Endodermal cell (in vitro differentiated cells): ENCODE measurements around the gene CLDN19. TPM values are rescaled to one million over a fixed set of nuclear protein-coding genes. Genes with fewer than 3 reads are reported as not detected.
A peak's percentile ranks its signal among the peaks of the same experiment; 100 is the strongest.

Experiments used
- DNase-seq: peaks from one replicate; pipeline ENCODE4 v3.0.0-alpha.2; 2017
- H3K27ac ChIP-seq: 2 replicates; pipeline ENCODE4 v1.5.1; 2013; ENCODE audit warnings: mild to moderate bottlenecking, low read depth, low read length, moderate library complexity
- H3K27me3 ChIP-seq: 2 replicates; pipeline ENCODE4 v1.6.1; 2013; ENCODE audit warnings: mild to moderate bottlenecking, low read length, moderate library complexity; ENCODE audit not compliant: insufficient read depth, control insufficient read depth, poor library complexity, severe bottlenecking
- H3K36me3 ChIP-seq: 2 replicates; pipeline ENCODE4 v1.7.0; 2013; ENCODE audit warnings: mild to moderate bottlenecking, low read length, moderate library complexity; ENCODE audit not compliant: control insufficient read depth, insufficient read depth
- H3K4me1 ChIP-seq: one replicate; pipeline ENCODE4 v1.7.0; 2013; ENCODE audit warnings: low read length; ENCODE audit not compliant: control insufficient read depth, insufficient read depth
- H3K4me3 ChIP-seq: 2 replicates; pipeline ENCODE4 v1.5.1; 2013; ENCODE audit warnings: mild to moderate bottlenecking, low read length, moderate library complexity
- H3K9ac ChIP-seq: 2 replicates; pipeline ENCODE4 v1.6.1; 2013; ENCODE audit warnings: mild to moderate bottlenecking, low read length, moderate library complexity; ENCODE audit not compliant: poor library complexity, severe bottlenecking; ENCODE audit errors: extremely low read depth
- H3K9me3 ChIP-seq: 2 replicates; pipeline ENCODE4 v1.6.1; 2013; ENCODE audit warnings: mild to moderate bottlenecking, low read length, moderate library complexity; ENCODE audit not compliant: control insufficient read depth
- H3K27ac Mint-ChIP-seq: 2 replicates; pipeline ENCODE4 v1.8.0; 2020; ENCODE audit warnings: mixed read lengths
- H3K27me3 Mint-ChIP-seq: 2 replicates; pipeline ENCODE4 v1.8.0; 2021; ENCODE audit warnings: mild to moderate bottlenecking, mixed read lengths; ENCODE audit not compliant: insufficient read depth
- H3K36me3 Mint-ChIP-seq: 2 replicates; pipeline ENCODE4 v1.8.0; 2020; ENCODE audit warnings: low read depth, mixed read lengths
- H3K4me1 Mint-ChIP-seq: 2 replicates; pipeline ENCODE4 v1.8.0; 2020; ENCODE audit warnings: mixed read lengths
- H3K4me3 Mint-ChIP-seq: 2 replicates; pipeline ENCODE4 v1.8.0; 2020; ENCODE audit warnings: mild to moderate bottlenecking, moderate library complexity, mixed read lengths
- H3K9me3 Mint-ChIP-seq: 2 replicates; pipeline ENCODE4 v1.8.0; 2020; ENCODE audit warnings: mild to moderate bottlenecking, mixed read lengths
- CTCF ChIP-seq: fragments of 200-600 bp; sonication (generic); conservative IDR thresholded peaks from 2 replicates; pipeline ENCODE4 v1.5.0; 2021; ENCODE audit warnings: antibody characterized with exemption, mild to moderate bottlenecking
- WGBS, 2 experiments: methylation state at CpG; one replicate each; pipeline versions ENCODE4 v1.1.5 to v1.1.7; 2013; ENCODE audit warnings: missing lambda C conversion rate in 2 of 2, mixed read lengths in 1 of 2; ENCODE audit not compliant: insufficient coverage in 1 of 2, insufficient read length in 1 of 2; 5-methylcytosine and 5-hydroxymethylcytosine counted together
- total RNA-seq, 2 donors: library from RNA; stranded (reverse); fragmentation: NEBNext Ultra II Directional in 1 of 2; extraction: Animal tissue kit (Norgen Biotek cat#: 25700) in 1 of 2; gene quantifications; 2 replicates in 1 of 2; 3 replicates in 1 of 2; pipeline ENCODE4 v1.2.1, GENCODE V29; 2021

CLDN19 gene
- total RNA-seq, 2 donors from 2014 or later = 31.6 to 32.6 TPM

DNA sequence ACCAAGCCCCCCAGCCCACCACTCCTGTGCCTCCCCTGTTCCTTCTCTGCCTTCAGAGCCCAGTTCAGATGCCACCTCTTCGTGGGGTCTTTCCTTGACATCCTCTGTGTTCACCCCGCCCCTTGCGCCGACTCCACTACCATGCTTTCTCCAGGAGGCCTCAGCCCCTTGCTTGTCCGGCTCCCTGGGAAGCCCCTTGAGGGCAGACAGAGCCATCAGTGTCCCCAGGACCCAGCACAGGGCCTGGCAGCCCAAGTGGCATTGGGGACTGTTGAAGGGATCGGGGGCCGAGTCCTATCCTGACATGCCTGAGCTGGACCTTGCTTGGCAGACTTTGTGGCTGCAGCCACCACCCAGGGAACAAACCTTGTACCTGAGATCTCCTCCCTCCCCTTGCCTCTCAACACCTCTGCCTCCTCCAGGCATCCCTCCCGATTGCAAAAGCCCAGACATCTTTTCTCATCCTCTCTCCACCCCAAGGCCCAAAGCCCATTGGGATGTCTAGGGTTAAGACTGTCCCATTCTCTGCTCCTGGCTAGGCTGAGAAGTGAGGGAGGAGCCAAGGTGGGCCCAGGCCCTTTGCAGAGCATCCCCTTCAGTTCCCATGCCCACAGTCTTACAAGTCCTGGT lies 3.4 kb downstream of the CLDN19 start:
- Histone ChIP-seq H3K27ac (no peak overlapping the region), H3K27me3 (no peaks in the 10 kb centered on the region), H3K9ac (no peak overlapping the region), H3K4me1 (peaks cover 6% of the 10 kb centered on the region), H3K36me3 (no peaks in the 10 kb centered on the region), H3K9me3 (no peaks in the 10 kb centered on the region), H3K4me3 (no peak overlapping the region)
- H3K36me3 Mint-ChIP-seq = peaks cover 6% of the 10 kb centered on the region
- no peak overlapping the region for H3K4me3 Mint-ChIP-seq
- peak; percentile 38 for DNase-seq
- no peaks in the 10 kb centered on the region for H3K9me3 Mint-ChIP-seq
- H3K27ac Mint-ChIP-seq = peak overlapping the region; percentile 53
- H3K4me1 Mint-ChIP-seq = peaks cover 33% of the 10 kb centered on the region
- no peaks in the 10 kb centered on the region for H3K27me3 Mint-ChIP-seq
- no peak for TF ChIP-seq CTCF
- 77 to 84% methylated on average over 7 to 8 of the region's 8 CpGs for WGBS, 2 experiments

- peak; percentile 67 for TF ChIP-seq CTCF
- H3K27ac ChIP-seq = no peak overlapping the region
- Mint-ChIP-seq H3K36me3 (peaks cover 6% of the 10 kb centered on the region), H3K27ac (peak overlapping the region; percentile 53), H3K27me3 (no peaks in the 10 kb centered on the region), H3K4me1 (peaks cover 32% of the 10 kb centered on the region), H3K9me3 (no peaks in the 10 kb centered on the region), H3K4me3 (no peak overlapping the region)
- no peak overlapping the region for H3K9ac ChIP-seq
- peaks cover 6% of the 10 kb centered on the region for H3K4me1 ChIP-seq
- peak; percentile 87 for DNase-seq
- no peaks in the 10 kb centered on the region for H3K27me3 ChIP-seq
- no peak overlapping the region for H3K4me3 ChIP-seq
- no peaks in the 10 kb centered on the region for H3K9me3 ChIP-seq
- H3K36me3 ChIP-seq = no peaks in the 10 kb centered on the region
- 79% methylated on average over 4 of the region's 4 CpGs; no CpG with 5 or more reads in 1 of the 2 experiments for WGBS, 2 experiments
Observed at GRCh38 chr1:42736152-42736551, 3.9 kb downstream of the CLDN19 start.

DNA sequence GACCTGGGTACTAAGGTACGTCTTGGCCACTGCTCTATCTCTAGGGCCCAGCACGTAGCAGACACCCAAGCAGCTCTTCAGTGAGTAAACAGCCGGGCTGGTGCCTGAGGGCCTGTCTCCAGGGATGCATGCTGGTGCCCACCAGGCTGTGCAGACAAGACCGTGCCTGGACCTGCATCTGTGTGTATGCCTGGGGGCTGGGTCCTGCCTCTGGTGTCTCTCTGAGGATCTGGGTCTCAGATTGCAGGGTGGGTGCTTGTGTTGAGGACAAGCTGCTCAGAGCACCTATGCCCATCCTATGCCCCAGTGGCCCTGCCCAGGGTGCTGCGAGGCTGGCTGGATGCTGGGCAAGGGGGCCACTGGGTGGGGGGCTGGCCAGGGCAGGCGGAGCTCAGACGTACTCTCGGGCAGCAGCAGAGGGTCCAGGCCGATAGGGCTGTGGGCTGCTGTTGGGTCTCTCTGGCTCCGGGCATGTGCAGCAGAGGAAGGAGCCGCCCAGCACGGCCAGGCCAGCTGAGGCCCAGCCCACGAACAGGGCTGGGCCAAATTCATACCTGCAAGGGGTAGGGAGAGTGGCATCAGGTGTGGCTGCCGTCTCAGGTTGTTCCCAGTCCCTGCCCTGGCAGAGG lies 4.4 kb downstream of the CLDN19 start:
- Mint-ChIP-seq H3K27ac (no peak overlapping the region), H3K4me3 (no peak overlapping the region), H3K36me3 (peaks cover 6% of the 10 kb centered on the region), H3K9me3 (no peaks in the 10 kb centered on the region), H3K27me3 (no peaks in the 10 kb centered on the region), H3K4me1 (peaks cover 30% of the 10 kb centered on the region)
- Histone ChIP-seq H3K27ac (no peak overlapping the region), H3K9me3 (no peaks in the 10 kb centered on the region), H3K36me3 (no peaks in the 10 kb centered on the region), H3K27me3 (no peaks in the 10 kb centered on the region), H3K4me1 (peaks cover 4% of the 10 kb centered on the region), H3K9ac (no peak overlapping the region), H3K4me3 (no peak overlapping the region)
- TF ChIP-seq CTCF = no peak
- no peak for DNase-seq
- 86 to 94% methylated on average over 7 to 14 of the region's 14 CpGs for WGBS, 2 experiments
